ENCODE data around the gene LRIT1.

Gene LRIT1

GRCh38 chr10:84214046-84214572, 27.2 kb downstream of the LRIT1 start:
- DNase-seq, result no peak

GRCh38 chr10:84213076-84213475, 28.3 kb downstream of the LRIT1 start:
- no peak for DNase-seq

GRCh38 chr10:84212014-84212413, 29.3 kb downstream of the LRIT1 start:
- DNase-seq, result no peak

- no peak for DNase-seq
Measured at GRCh38 chr10:84211566-84211965, 29.8 kb downstream of the LRIT1 start.

- DNase-seq, result no peak
Measured at GRCh38 chr10:84208023-84208422, 33.3 kb downstream of the LRIT1 start.

- DNase-seq, result no peak
Measured at GRCh38 chr10:84205853-84206525, 35.4 kb downstream of the LRIT1 start.

- peak; percentile 63 for DNase-seq
Measured at GRCh38 chr10:84205049-84205852, 36.1 kb downstream of the LRIT1 start.

- no peak for DNase-seq
Measured at GRCh38 chr10:84204610-84205009, 36.7 kb downstream of the LRIT1 start.

- DNase-seq, result no peak
Measured at GRCh38 chr10:84204122-84204521, 37.2 kb downstream of the LRIT1 start.

GRCh38 chr10:84202349-84202748, 39.0 kb downstream of the LRIT1 start:
- DNase-seq, result no peak

- DNase-seq, result no peak
Measured at GRCh38 chr10:84201682-84202081, 39.7 kb downstream of the LRIT1 start.

- no peak for DNase-seq
Measured at GRCh38 chr10:84201244-84201606, 40.1 kb downstream of the LRIT1 start.

- no peak for DNase-seq
Measured at GRCh38 chr10:84200537-84201243, 40.7 kb downstream of the LRIT1 start.

GRCh38 chr10:84198206-84198915, 43.0 kb downstream of the LRIT1 start:
- DNase-seq, result no peak

GRCh38 chr10:84197643-84198042, 43.7 kb downstream of the LRIT1 start:
- no peak for DNase-seq

GRCh38 chr10:84196941-84197340, 44.4 kb downstream of the LRIT1 start:
- no peak for DNase-seq

- no peak for DNase-seq
Measured at GRCh38 chr10:84196083-84196482, 45.3 kb downstream of the LRIT1 start.

- DNase-seq, result no peak
Measured at GRCh38 chr10:84195044-84195830, 46.1 kb downstream of the LRIT1 start.

GRCh38 chr10:84194424-84195043, 46.8 kb downstream of the LRIT1 start, which contains the start of gene CDHR1:
CDHR1 (plus strand) TSS chr10:84194537; CDS start chr10:84194761, 224 bp downstream.
- DNase-seq, result peak; percentile 17

GRCh38 chr10:84193846-84194423, 47.4 kb downstream of the LRIT1 start:
- DNase-seq, result no peak

- DNase-seq, result no peak
Measured at GRCh38 chr10:84193327-84193726, 48.0 kb downstream of the LRIT1 start.

All from activated CD4-positive, alpha-beta T cell treated with anti-CD3 and anti-CD28 coated beads, Interleukin-2, amount 50 U/mL, for 1 hour (primary cell).